ENCODE results near the gene CNTNAP2. TPM values are rescaled to one million over a fixed set of nuclear protein-coding genes. Genes with fewer than 3 reads are reported as not detected.

The CNTNAP2 gene
- total RNA-seq, 1 experiment from 2014 or later, result 64.5 TPM

DNA sequence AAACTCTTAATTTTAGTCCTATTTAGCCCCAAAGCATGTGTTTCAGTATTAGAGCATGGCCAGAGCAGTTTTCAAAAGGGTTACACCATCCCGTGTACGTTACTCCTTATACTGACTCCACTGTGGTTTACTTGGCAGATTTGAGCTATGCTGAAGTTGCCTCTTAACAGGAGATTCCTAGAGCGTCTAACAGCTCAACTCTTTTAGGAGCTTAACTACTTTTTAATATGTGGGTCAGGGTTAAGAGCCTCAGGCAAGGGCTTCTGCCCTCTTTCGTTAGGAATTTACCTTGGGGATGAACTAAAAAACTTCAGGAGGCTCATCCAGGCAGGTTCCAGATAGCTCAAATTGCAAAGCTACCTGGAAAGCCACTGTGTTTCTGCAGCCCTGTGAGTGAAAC lies 1799.2 kb downstream of the CNTNAP2 start:
- Histone ChIP-seq H4K5ac (ENCODE audit: insufficient read length, low read depth, low read length) (no peak overlapping the region), H3K27ac (ENCODE audit: insufficient read length, low read depth, low read length) (no peak overlapping the region), H2AFZ (ENCODE audit: low read length) (no peak overlapping the region), H4K20me1 (ENCODE audit: control insufficient read depth, insufficient read depth, insufficient read length) (no peaks in the 10 kb centered on the region), H2BK120ac (ENCODE audit: low read depth, low read length, poor library complexity, severe bottlenecking) (no peak overlapping the region), H3K9me3 (ENCODE audit: control insufficient read depth, low read depth, low read length) (no peaks in the 10 kb centered on the region), H4K8ac (replicated peaks; ENCODE audit: insufficient read length, low read depth, low read length) (no peak overlapping the region), H3K23me2 (ENCODE audit: insufficient read length, low read depth, low read length, poor library complexity, severe bottlenecking) (no peaks in the 10 kb centered on the region), H3T11ph (ENCODE audit: low read length) (no peak overlapping the region), H3K18ac (ENCODE audit: insufficient read length, low read depth, low read length) (no peak overlapping the region), H3K23ac (ENCODE audit: insufficient read length, low read depth, low read length) (no peak overlapping the region), H2BK15ac (ENCODE audit: low read depth, low read length) (no peak overlapping the region), H2BK20ac (ENCODE audit: low read depth, low read length, poor library complexity, severe bottlenecking) (no peak overlapping the region), H3K79me2 (ENCODE audit: insufficient read depth, low read length) (no peaks in the 10 kb centered on the region), H3K14ac (ENCODE audit: insufficient read depth, low read length) (no peak overlapping the region), H3K4me2 (ENCODE audit: insufficient read depth, insufficient read length, low read length) (no peak overlapping the region), H4K91ac (ENCODE audit: insufficient read length, low read depth, low read length) (no peak overlapping the region), H2AK5ac (ENCODE audit: insufficient read length, low read length) (no peak overlapping the region), H2BK12ac (ENCODE audit: insufficient read length, low read depth, low read length) (no peak overlapping the region), H3K79me1 (ENCODE audit: insufficient read depth, low read depth, low read length, poor library complexity, severe bottlenecking) (no peaks in the 10 kb centered on the region), H3K4me1 (ENCODE audit: insufficient read depth, low read length) (no peaks in the 10 kb centered on the region), H2BK5ac (ENCODE audit: insufficient read length, low read length) (no peak overlapping the region), H3K4ac (ENCODE audit: low read depth, low read length) (no peak overlapping the region), H3K27me3 (ENCODE audit: insufficient read depth, low read length) (no peaks in the 10 kb centered on the region), H3K9ac (ENCODE audit: extremely low read depth, insufficient read length, low read length) (no peak overlapping the region), H3K56ac (ENCODE audit: insufficient read length, low read depth, low read length) (no peak overlapping the region)
- peak overlapping the region in 2 of 3 experiments; percentile 29 to 81; a peak in 3 of 7 replicates for H3K27ac Mint-ChIP-seq
- H3K4me1 Mint-ChIP-seq, result peaks cover 18 to 20% of the 10 kb centered on the region in 2 experiments
- TF ChIP-seq CTCF (conservative IDR thresholded peaks at IDR 0.05), result peak; percentile 46; the same call in 2 of the 3 replicates
- no peaks in the 10 kb centered on the region; a peak in 1 of 5 replicates for H3K9me3 Mint-ChIP-seq
- WGBS (ENCODE audit: extremely low coverage, insufficient read length, low lambda C conversion rate), result no CpG with 5 or more reads among the region's 4 CpGs
- H3K4me3 Mint-ChIP-seq, result no peak overlapping the region
- no peaks in the 10 kb centered on the region for H3K36me3 Mint-ChIP-seq (ENCODE audit: insufficient read depth in 1 of 3, low read depth in 3 of 3)
- DNase-seq, result peak; percentile 50
- H3K27me3 Mint-ChIP-seq (ENCODE audit: low read depth), result no peaks in the 10 kb centered on the region; the same call in 1 of the 2 replicates
